NCI-H2107 treated with DMSO at 0.1 percent for 48 hours (cell line): ENCODE data around the gene BCL11A.

ENCODE experiments used
- DNase-seq: peaks from one replicate; lab custom pipeline; 2025; ENCODE audit not compliant: unreplicated experiment; lab: John Stamatoyannopoulos, UW

Gene BCL11A

GRCh38 chr2:60410456-60411146 lies 142.9 kb downstream of the BCL11A start:
- no peak for DNase-seq

GRCh38 chr2:60409531-60409871 lies 144.0 kb downstream of the BCL11A start:
- DNase-seq = no peak

DNA sequence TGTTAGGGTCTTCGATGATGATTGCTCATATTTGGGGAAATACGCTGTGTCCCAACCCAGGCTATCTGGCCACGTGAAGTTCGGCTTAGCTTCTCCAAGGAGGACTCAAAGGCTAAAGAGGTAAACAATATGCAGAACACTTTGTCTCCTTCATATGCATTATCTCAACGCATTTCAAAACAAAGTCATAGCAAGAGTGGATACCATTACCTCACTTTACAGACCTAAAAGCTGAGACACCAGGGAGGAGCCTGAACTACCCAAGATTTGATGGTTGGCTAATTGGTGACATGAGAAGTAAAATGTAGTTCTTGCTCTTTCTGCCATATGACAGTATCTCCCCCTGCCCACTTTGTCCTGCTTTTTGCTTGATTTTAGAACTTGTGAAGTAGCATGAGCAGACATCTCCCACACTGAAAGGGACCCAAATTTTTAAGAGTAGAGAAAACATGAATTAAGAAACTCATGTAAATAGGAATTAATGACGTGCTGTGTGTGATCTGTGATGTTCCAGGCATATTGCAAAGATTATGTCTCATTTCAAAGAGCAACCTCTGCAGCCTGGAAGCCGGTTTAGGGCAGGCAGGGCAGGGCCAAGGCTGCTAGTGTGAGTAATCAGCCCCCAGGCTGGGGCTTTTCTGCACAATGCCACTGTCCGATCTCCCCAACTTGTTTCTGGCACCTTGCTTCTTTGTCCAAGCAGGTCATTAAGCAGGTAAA lies 144.5 kb downstream of the BCL11A start:
- no peak for DNase-seq

- no peak for DNase-seq
Observed at GRCh38 chr2:60408207-60408606, 145.2 kb downstream of the BCL11A start.

- no peak for DNase-seq
Observed at GRCh38 chr2:60407398-60407797, 146.1 kb downstream of the BCL11A start.

DNA sequence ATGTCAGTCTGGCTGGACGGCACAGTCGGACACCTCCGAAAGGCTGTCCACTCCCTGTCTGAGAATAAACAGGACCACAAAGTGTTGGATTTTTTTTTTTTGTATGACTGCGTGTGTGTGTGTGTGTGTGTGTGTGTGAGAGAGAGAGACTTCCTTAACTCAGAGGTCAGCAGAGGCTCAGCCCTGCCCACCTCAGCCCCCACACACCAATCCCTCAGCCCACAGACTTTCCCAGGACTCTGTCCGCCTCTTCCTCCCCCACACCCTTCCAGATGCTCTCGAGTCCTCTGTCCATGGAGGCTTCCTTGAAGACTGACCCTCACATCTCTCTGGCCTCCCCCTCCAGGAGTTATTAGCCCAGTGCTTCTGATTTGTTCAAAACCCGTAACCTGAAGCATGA lies 147.3 kb downstream of the BCL11A start:
- no peak for DNase-seq

- no peak for DNase-seq
Observed at GRCh38 chr2:60405271-60405919, 148.1 kb downstream of the BCL11A start.
